K562 (cell line): ENCODE results near the gene SPATS1. TPM values are rescaled to one million over a fixed set of nuclear protein-coding genes. Genes with fewer than 3 reads are reported as not detected.
"Not testable (repeated sequence)": the region's sequence is repeated elsewhere in the genome, so short reads cannot be mapped to it uniquely, and the experiment has no call there.

ENCODE experiments used
- ATAC-seq: fragments of 200-7000 bp; cut with Tn5 transposase; 3 replicates; pipeline ENCODE4 v1.9.1; 2020; ENCODE audit warnings: moderate library complexity
- BruUV-seq: library from RNA; stranded (reverse); fragments of 400-500 nt; replicated peaks from 2 replicates; lab custom pipeline; 2021; lab: Mats Ljungman, UMichigan
- CTCF ChIA-PET: fragments of 300-600 bp; formaldehyde crosslinking; extraction: SDS; loops from one replicate; lab custom pipeline; 2021; ENCODE audit warnings: low intra/inter-chr PET ratio; lab: Yijun Ruan, JAX
- POLR2A ChIA-PET: fragments of 300-600, 350-650 bp; sonication (Branson Sonifier 250); formaldehyde crosslinking; extraction: SDS; loops from one replicate; lab custom pipeline; 2021; ENCODE audit warnings: antibody characterized with exemption, inconsistent platforms; lab: Yijun Ruan, JAX
- DNase-seq, 4 experiments: peaks; one replicate each; pipeline versions ENCODE4 v3.0.0 to v3.0.0-alpha.2; 2011 to 2018; ENCODE audit warnings: low spot score in 3 of 4, mixed read lengths in 3 of 4; ENCODE audit errors: extremely low read depth in 1 of 4
- FAIRE-seq: peaks from 2 replicates; lab custom pipeline; 2011; peaks lifted over from hg19 to GRCh38; lab: Jason Lieb, UNC
- H2AFZ ChIP-seq: 2 replicates; pipeline ENCODE4 v1.6.0; 2011; ENCODE audit warnings: low read depth, low read length, control low read depth, inconsistent platforms
- H3K27ac ChIP-seq: fragments of 200-600 bp; 3 replicates; pipeline ENCODE4 v1.8.0; 2011; ENCODE audit warnings: low read depth, mild to moderate bottlenecking, control low read depth, inconsistent platforms, low read length, moderate library complexity, mixed read lengths; ENCODE audit errors: extremely low read depth
- H3K27me3 ChIP-seq, 2 experiments: fragments of 300-600 bp in 1 of 2; 2 replicates in 1 of 2; 3 replicates in 1 of 2; pipeline versions ENCODE4 v1.6.0 to v1.8.0; 2011; ENCODE audit warnings: inconsistent platforms in 2 of 2, low read length in 2 of 2, mild to moderate bottlenecking in 1 of 2, mixed read lengths in 1 of 2, moderate library complexity in 1 of 2; ENCODE audit not compliant: control insufficient read depth in 2 of 2, insufficient read depth in 2 of 2
- H3K36me3 ChIP-seq: fragments of 300-600 bp; 3 replicates; pipeline ENCODE4 v1.8.0; 2011; ENCODE audit warnings: mild to moderate bottlenecking, low read length, inconsistent platforms; ENCODE audit not compliant: control insufficient read depth, insufficient read depth
- H3K4me1 ChIP-seq, 2 experiments: fragments of 200-600 bp in 1 of 2; replicated peaks in 1 of 2; 2 replicates in 1 of 2; 3 replicates in 1 of 2; pipeline versions ENCODE4 v1.5.1 to v1.8.0; 2011; ENCODE audit warnings: inconsistent platforms in 2 of 2, low read length in 2 of 2, mild to moderate bottlenecking in 1 of 2, mixed read lengths in 1 of 2, moderate library complexity in 1 of 2; ENCODE audit not compliant: control insufficient read depth in 2 of 2, insufficient read depth in 2 of 2
- H3K4me2 ChIP-seq: 2 replicates; pipeline ENCODE4 v1.6.1; 2011; ENCODE audit warnings: low read length, control low read depth, inconsistent platforms, mixed read lengths; ENCODE audit not compliant: insufficient read depth
- H3K4me3 ChIP-seq: fragments of 200-600 bp; sonication (generic), shearing (Covaris generic); 2 replicates; pipeline ENCODE4 v1.5.1; 2016; ENCODE audit warnings: control low read depth, inconsistent platforms
- H3K79me2 ChIP-seq: fragments of 200-600 bp; 3 replicates; pipeline ENCODE4 v1.8.0; 2011; ENCODE audit warnings: low read length, inconsistent platforms; ENCODE audit not compliant: control insufficient read depth, insufficient read depth
- H3K9ac ChIP-seq, 2 experiments: 2 replicates each; pipeline versions ENCODE4 v1.6.0 to v1.6.1; 2011; ENCODE audit warnings: low read depth in 2 of 2, low read length in 2 of 2, control low read depth in 1 of 2, inconsistent platforms in 1 of 2, mild to moderate bottlenecking in 1 of 2, mixed read lengths in 1 of 2; ENCODE audit not compliant: insufficient read depth in 1 of 2
- H3K9me1 ChIP-seq: one replicate; pipeline ENCODE4 v1.6.0; 2011; ENCODE audit warnings: inconsistent platforms, mild to moderate bottlenecking, low read length, moderate library complexity; ENCODE audit not compliant: control insufficient read depth, insufficient read depth
- H3K9me3 ChIP-seq: replicated peaks from 2 replicates; pipeline ENCODE4 v1.5.1; 2011; ENCODE audit warnings: low read depth, low read length, inconsistent platforms; ENCODE audit not compliant: control insufficient read depth, insufficient read depth
- H4K20me1 ChIP-seq: replicated peaks from 2 replicates; pipeline ENCODE4 v1.6.1; 2011; ENCODE audit warnings: low read length, inconsistent platforms, mixed read lengths; ENCODE audit not compliant: control insufficient read depth, insufficient read depth
- CBFA2T2 ChIP-seq: fragments of 450-650 bp; conservative IDR thresholded peaks from 2 replicates; pipeline ENCODE4 v1.6.1; 2017; ENCODE audit warnings: mild to moderate bottlenecking
- CBFA2T3 ChIP-seq: fragments of 450-650 bp; IDR thresholded peaks from 2 replicates; pipeline ENCODE4 v1.6.1; 2017
- CBX2 ChIP-seq: fragments of 200-600 bp; sonication (generic); IDR thresholded peaks from one replicate; pipeline ENCODE4 v1.6.1; 2012; ENCODE audit warnings: mild to moderate bottlenecking, low read length, inconsistent platforms; ENCODE audit not compliant: insufficient read depth, poor library complexity, severe bottlenecking
- NFIC ChIP-seq: fragments of 450-650 bp; IDR thresholded peaks from 2 replicates; pipeline ENCODE4 v1.6.1; 2017; ENCODE audit warnings: mild to moderate bottlenecking, inconsistent platforms
- WGBS: fragments of 100-300 bp; shearing (Covaris generic); methylation state at CpG from one replicate; pipeline ENCODE4 v1.1.6; 2016; ENCODE audit warnings: low coverage, mixed read lengths; ENCODE audit not compliant: insufficient coverage; ENCODE audit errors: missing lambda C conversion rate; 5-methylcytosine and 5-hydroxymethylcytosine counted together
- in situ Hi-C: fragments of 300-500 bp; cut with MboI; formaldehyde crosslinking; loops from 4 replicates; pipeline ENCODE4 v1.15.0; 2018; ENCODE audit warnings: inconsistent platforms, mixed read lengths
- intact Hi-C: fragments of 100-400 bp; cut with micrococcal nuclease; formaldehyde crosslinking; loops from 2 replicates; pipeline ENCODE4 v1.14.2; 2022
- polyA plus RNA-seq, 8 experiments: library from polyadenylated mRNA; depleted of rRNA in 4 of 8; stranded (reverse) in 5 of 8; unstranded in 3 of 8; fragments of >200 nt; fragmentation: Nextera tagmentation in 2 of 8; fragmentation: Illumina TruSeq in 1 of 8; extraction: Ambion mirVana in 2 of 8; extraction: Trizol in 1 of 8; gene quantifications; 2 replicates each; pipeline versions ENCODE4 v1.2.1 to v1.2.3, GENCODE V29; 2011 to 2014; ENCODE audit warnings: inconsistent platforms in 1 of 8, missing spikeins in 1 of 8
- total RNA-seq, 7 experiments: library from RNA; depleted of rRNA in 6 of 7; stranded (reverse); fragments of >200 nt in 6 of 7; fragmentation: Illumina TruSeq in 2 of 7; extraction: Trizol in 2 of 7; gene quantifications; 2 replicates each; pipeline versions ENCODE4 v1.2.1 to v1.2.3, GENCODE V29; 2011 to 2021; ENCODE audit warnings: low replicate concordance in 1 of 7

The SPATS1 gene
- total and polyA plus RNA-seq, 9 of the 15 experiments (the other 6 are each of a cell fraction or from before 2014, with no cell fraction given), result not detected

GRCh38 chr6:44317136-44317631, 25.3 kb upstream of the SPATS1 start:
- H3K36me3 ChIP-seq, FAIRE-seq, H3K9ac ChIP-seq, H3K4me1 ChIP-seq, H2AFZ ChIP-seq, H3K4me3 ChIP-seq, H3K27ac ChIP-seq, H4K20me1 ChIP-seq, in situ Hi-C loops, ATAC-seq, CTCF ChIA-PET, H3K9me1 ChIP-seq, H3K79me2 ChIP-seq, H3K4me2 ChIP-seq, BruUV-seq, H3K9me3 ChIP-seq, DNase-seq, intact Hi-C loops: not testable (repeated sequence)
- peaks cover 36 to 39% of the 10 kb centered on the region in 2 experiments for H3K27me3 ChIP-seq
- POLR2A ChIA-PET, result interaction anchor here (0.6 kb wide), 1 partner anchor 83 kb away, joined by 4 read pairs; no protein-coding TSS in a partner anchor
- TF ChIP-seq CBFA2T3 (peak; percentile 35; the same call in 1 of the 2 replicates), CBFA2T2 (0 out of 2 replicates have a peak, but pooled peaks have one; percentile 10)
- WGBS, result under 1% methylated on average over 9 of the region's 9 CpGs

- CTCF ChIA-PET, result no interaction called here
- 14% methylated on average over 3 of the region's 3 CpGs for WGBS
- Histone ChIP-seq H3K4me2 (no peak overlapping the region), H3K27ac (no peak overlapping the region), H3K36me3 (no peaks in the 10 kb centered on the region), H3K9me1 (no peaks in the 10 kb centered on the region), H3K9me3 (no peaks in the 10 kb centered on the region), H3K4me1 (no peaks in the 10 kb centered on the region), H3K9ac (no peak overlapping the region), H3K79me2 (no peaks in the 10 kb centered on the region), H4K20me1 (no peaks in the 10 kb centered on the region), H3K4me3 (no peak overlapping the region), H2AFZ (no peak overlapping the region), H3K27me3 (peaks cover 50 to 55% of the 10 kb centered on the region in 2 experiments)
- in situ Hi-C loops, result no loop called here
- no peak for DNase-seq
- TF ChIP-seq NFIC, result no peak
- peak; percentile 90 for TF ChIP-seq CBX2
- no peak for ATAC-seq
- no TSS peak for BruUV-seq
- intact Hi-C loops, result no loop called here
- no peak for FAIRE-seq
- POLR2A ChIA-PET, result interaction anchor here (0.9 to 2.8 kb wide), 3 partner anchors 8 to 21 kb away, joined by 3 to 10 read pairs (median 4); partner anchors contain the start of gene AARS2
Observed at GRCh38 chr6:44321210-44321609, 21.2 kb upstream of the SPATS1 start.
